Activated T-cell treated with anti-CD3 and anti-CD28 coated beads, Interleukin-2, amount 50 U/mL, for 24 hours (primary cell): ENCODE measurements around the gene RP9.
A peak's percentile ranks its signal among the peaks of the same experiment; 100 is the strongest.

Experiments
- DNase-seq: peaks from one replicate; pipeline ENCODE4 v3.0.0-alpha.2; 2020
- H3K27ac Mint-ChIP-seq: 2 replicates; pipeline ENCODE4 v1.8.0; 2020; ENCODE audit warnings: mild to moderate bottlenecking, mixed read lengths
- H3K27me3 Mint-ChIP-seq: 2 replicates; pipeline ENCODE4 v1.8.0; 2020; ENCODE audit warnings: mixed read lengths
- H3K36me3 Mint-ChIP-seq: 2 replicates; pipeline ENCODE4 v1.8.0; 2020; ENCODE audit warnings: low read depth, mixed read lengths
- H3K4me1 Mint-ChIP-seq: 2 replicates; pipeline ENCODE4 v1.8.0; 2020; ENCODE audit warnings: low read depth, mixed read lengths
- H3K4me3 Mint-ChIP-seq: 2 replicates; pipeline ENCODE4 v1.8.0; 2020; ENCODE audit warnings: mild to moderate bottlenecking, moderate library complexity, mixed read lengths
- H3K9me3 Mint-ChIP-seq: 2 replicates; pipeline ENCODE4 v1.8.0; 2020; ENCODE audit warnings: mixed read lengths

RP9 gene

GRCh38 chr7:33062782-33063443 lies 46.3 kb downstream of the RP9 start:
- Mint-ChIP-seq H3K9me3 (peaks cover 13% of the 10 kb centered on the region), H3K36me3 (peaks cover 33% of the 10 kb centered on the region), H3K4me3 (peak overlapping the region; percentile 94), H3K27me3 (no peaks in the 10 kb centered on the region), H3K27ac (peak overlapping the region; percentile 95), H3K4me1 (peaks cover 34% of the 10 kb centered on the region)
- peak; percentile 95 for DNase-seq

- Mint-ChIP-seq H3K27me3 (no peaks in the 10 kb centered on the region), H3K9me3 (peaks cover 13% of the 10 kb centered on the region), H3K4me3 (peak within 1 kb of the TSS; percentile 94), H3K36me3 (peaks cover 40% of the 10 kb centered on the region), H3K4me1 (peaks cover 39% of the 10 kb centered on the region), H3K27ac (peak within 1 kb of the TSS; percentile 95)
- no peak for DNase-seq
These were observed 47.0 kb downstream of the RP9 start, which contains the start of gene NT5C3A for GRCh38 chr7:33062023-33062781. Gene NT5C3A, minus strand, starts transcription at chr7:33062776. Its CDS starts 71 bp downstream, at chr7:33062705.

- Mint-ChIP-seq H3K27me3 (no peaks in the 10 kb centered on the region), H3K4me1 (peaks cover 42% of the 10 kb centered on the region), H3K27ac (peak overlapping the region; percentile 90), H3K4me3 (peak overlapping the region; percentile 94), H3K36me3 (peaks cover 48% of the 10 kb centered on the region), H3K9me3 (peaks cover 7% of the 10 kb centered on the region)
- no peak for DNase-seq
These were observed 47.8 kb downstream of the RP9 start for GRCh38 chr7:33061282-33061937.

- peak overlapping the region; percentile 5 for H3K27ac Mint-ChIP-seq
- H3K9me3 Mint-ChIP-seq, result no peaks in the 10 kb centered on the region
- H3K4me3 Mint-ChIP-seq, result no peak overlapping the region
These were observed 49.6 kb downstream of the RP9 start for GRCh38 chr7:33059635-33060034.

GRCh38 chr7:33055158-33055557 lies 54.0 kb downstream of the RP9 start:
- H3K4me3 Mint-ChIP-seq, result no peak overlapping the region
- peaks cover 57% of the 10 kb centered on the region for H3K36me3 Mint-ChIP-seq
- H3K27me3 Mint-ChIP-seq, result no peaks in the 10 kb centered on the region
- no peaks in the 10 kb centered on the region for H3K9me3 Mint-ChIP-seq
- peak overlapping the region; percentile 83 for H3K27ac Mint-ChIP-seq
- no peak for DNase-seq
- peaks cover 72% of the 10 kb centered on the region for H3K4me1 Mint-ChIP-seq

More at GRCh38 chr7:33059635-33060034, 49.6 kb downstream of the RP9 start:
- DNase-seq, result no peak
- H3K36me3 Mint-ChIP-seq, result peaks cover 62% of the 10 kb centered on the region
- H3K4me1 Mint-ChIP-seq, result peaks cover 56% of the 10 kb centered on the region
- no peaks in the 10 kb centered on the region for H3K27me3 Mint-ChIP-seq

- Mint-ChIP-seq H3K27me3 (no peaks in the 10 kb centered on the region), H3K36me3 (peaks cover 52% of the 10 kb centered on the region), H3K9me3 (no peaks in the 10 kb centered on the region), H3K27ac (peak overlapping the region; percentile 83), H3K4me3 (no peak overlapping the region), H3K4me1 (peaks cover 67% of the 10 kb centered on the region)
- DNase-seq, result no peak
These were observed 54.8 kb downstream of the RP9 start for GRCh38 chr7:33054261-33054964.

GRCh38 chr7:33053721-33054120 lies 55.5 kb downstream of the RP9 start:
- Mint-ChIP-seq H3K4me1 (peaks cover 64% of the 10 kb centered on the region), H3K27me3 (no peaks in the 10 kb centered on the region), H3K9me3 (no peaks in the 10 kb centered on the region), H3K36me3 (peaks cover 46% of the 10 kb centered on the region), H3K4me3 (no peak overlapping the region), H3K27ac (peak overlapping the region; percentile 83)
- DNase-seq, result no peak

GRCh38 chr7:33050535-33051318 lies 58.5 kb downstream of the RP9 start:
- no peaks in the 10 kb centered on the region for H3K9me3 Mint-ChIP-seq
- peaks cover 25% of the 10 kb centered on the region for H3K36me3 Mint-ChIP-seq
- no peak overlapping the region for H3K4me3 Mint-ChIP-seq
- peaks cover 62% of the 10 kb centered on the region for H3K4me1 Mint-ChIP-seq
- no peak overlapping the region for H3K27ac Mint-ChIP-seq
- no peak for DNase-seq
- no peaks in the 10 kb centered on the region for H3K27me3 Mint-ChIP-seq

- no peak overlapping the region for H3K4me3 Mint-ChIP-seq
- H3K9me3 Mint-ChIP-seq, result no peaks in the 10 kb centered on the region
- H3K36me3 Mint-ChIP-seq, result peaks cover 15% of the 10 kb centered on the region
- peaks cover 58% of the 10 kb centered on the region for H3K4me1 Mint-ChIP-seq
- no peak overlapping the region for H3K27ac Mint-ChIP-seq
- no peaks in the 10 kb centered on the region for H3K27me3 Mint-ChIP-seq
- DNase-seq, result no peak
These were observed 60.5 kb downstream of the RP9 start for GRCh38 chr7:33048704-33049103.

GRCh38 chr7:33048257-33048656 lies 60.9 kb downstream of the RP9 start:
- H3K27ac Mint-ChIP-seq, result no peak overlapping the region
- no peaks in the 10 kb centered on the region for H3K9me3 Mint-ChIP-seq
- H3K27me3 Mint-ChIP-seq, result no peaks in the 10 kb centered on the region
- DNase-seq, result no peak
- H3K4me1 Mint-ChIP-seq, result peaks cover 59% of the 10 kb centered on the region
- peaks cover 13% of the 10 kb centered on the region for H3K36me3 Mint-ChIP-seq
- no peak overlapping the region for H3K4me3 Mint-ChIP-seq

- DNase-seq, result no peak
- Mint-ChIP-seq H3K27me3 (no peaks in the 10 kb centered on the region), H3K36me3 (peaks cover 6% of the 10 kb centered on the region), H3K9me3 (no peaks in the 10 kb centered on the region), H3K4me3 (no peak overlapping the region), H3K27ac (no peak overlapping the region), H3K4me1 (peaks cover 54% of the 10 kb centered on the region)
These were observed 64.2 kb downstream of the RP9 start for GRCh38 chr7:33044986-33045385.
